Fibroblast of skin of scalp (primary cell): ENCODE results near the gene TNRC6B.
"Not testable (repeated sequence)": the region's sequence is repeated elsewhere in the genome, so short reads cannot be mapped to it uniquely, and the experiment has no call there.

Source experiments
- DNase-seq: peaks from one replicate; pipeline ENCODE4 v3.0.0-alpha.2; 2013

The TNRC6B gene

DNA sequence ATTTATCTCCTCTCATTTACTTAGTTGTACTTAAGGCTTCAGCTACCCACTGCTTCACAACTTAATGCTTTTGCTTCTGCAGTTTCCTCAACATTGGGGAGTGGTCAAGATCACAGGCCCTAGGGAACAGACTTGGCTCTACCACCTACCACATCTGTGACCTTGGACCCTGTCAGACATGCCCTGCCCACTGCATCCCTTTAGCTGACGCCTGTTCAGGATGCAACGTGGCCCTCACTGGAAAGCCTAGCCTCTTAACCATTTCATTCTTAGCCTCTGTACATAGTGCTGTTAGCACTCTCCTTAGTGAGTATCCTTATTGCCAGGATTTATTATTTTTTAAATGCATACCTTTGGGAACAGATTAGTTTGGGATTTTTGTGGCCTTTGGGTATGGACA, 34.4 kb downstream of the TNRC6B start:
- DNase-seq = no peak

- no peak for DNase-seq
Observed at GRCh38 chr22:40213478-40213877, 35.8 kb downstream of the TNRC6B start.

GRCh38 chr22:40215266-40215665, 37.5 kb downstream of the TNRC6B start:
- peak; percentile 56 for DNase-seq

- DNase-seq = no peak
Observed at GRCh38 chr22:40216041-40216756, 38.5 kb downstream of the TNRC6B start.

DNA sequence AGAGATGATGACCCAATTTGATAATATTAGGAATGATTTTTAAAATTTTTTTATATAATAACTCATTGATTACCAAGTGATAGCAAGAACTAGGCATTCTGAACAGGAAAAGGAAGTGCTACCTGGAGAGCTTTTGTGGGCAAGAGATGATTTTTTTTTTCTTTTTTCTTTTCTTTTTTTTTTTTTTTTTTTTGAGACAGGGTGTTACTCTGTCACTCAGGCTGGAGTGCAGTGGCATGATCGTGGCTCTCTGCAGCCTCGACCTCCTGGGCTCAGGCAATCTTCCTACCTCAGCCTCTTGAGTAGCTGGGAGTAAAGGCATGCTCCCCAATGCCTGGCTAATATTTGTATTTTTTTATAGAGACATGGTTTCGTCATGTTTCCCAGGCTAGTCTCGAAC, 40.4 kb downstream of the TNRC6B start:
- DNase-seq = no peak

DNA sequence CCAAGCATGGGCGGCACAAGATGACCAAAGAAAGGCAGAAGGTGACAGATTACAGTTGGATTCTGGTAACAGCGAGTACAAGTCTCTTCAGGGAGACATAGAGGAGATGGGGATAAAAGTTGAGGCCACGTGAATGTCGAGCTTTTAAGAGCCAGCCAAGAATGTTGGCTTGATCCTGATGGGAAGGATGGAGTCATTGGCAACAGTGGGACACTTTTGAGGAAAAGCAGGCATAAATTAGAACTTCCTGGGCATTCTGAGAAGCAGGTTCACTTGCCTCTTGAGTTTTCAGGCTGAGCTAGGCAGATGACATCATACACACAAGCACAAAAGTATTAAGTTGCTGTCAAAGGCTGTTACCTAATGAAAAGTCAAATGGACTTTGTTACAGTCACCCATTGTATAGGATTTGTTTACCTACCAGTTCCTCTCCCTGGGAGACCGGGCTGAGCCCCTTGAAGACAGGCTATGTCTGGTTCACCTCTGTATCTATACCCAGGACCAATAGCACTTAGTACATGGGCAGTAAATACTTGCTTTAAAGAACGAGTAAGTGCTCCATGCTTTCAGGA, 41.1 kb downstream of the TNRC6B start:
- DNase-seq = no peak

GRCh38 chr22:40220316-40221054, 42.8 kb downstream of the TNRC6B start:
- DNase-seq = no peak

- DNase-seq = no peak
Observed at GRCh38 chr22:40221055-40221414, 43.3 kb downstream of the TNRC6B start.

- DNase-seq = not testable (repeated sequence)
Observed at GRCh38 chr22:40222979-40223378, 45.3 kb downstream of the TNRC6B start.

DNA sequence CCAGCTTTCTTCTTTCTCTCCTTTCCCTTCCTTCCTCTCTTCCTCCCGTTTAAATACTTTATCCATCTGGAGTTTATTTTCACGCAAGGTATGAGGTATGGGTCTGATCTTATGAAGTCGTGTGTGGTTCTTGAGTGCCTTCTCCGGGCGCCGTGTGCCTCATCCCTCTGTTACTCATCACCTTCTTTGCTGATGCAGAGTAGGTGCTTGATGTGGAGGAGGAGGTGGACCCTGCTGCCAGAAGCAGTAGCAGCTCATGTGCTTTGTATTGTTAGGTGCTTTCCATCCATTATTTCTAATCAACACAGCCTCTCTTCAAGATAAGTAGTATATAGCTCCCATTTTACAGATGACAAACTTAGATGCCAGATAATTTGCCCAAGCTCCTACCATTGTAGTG, 47.0 kb downstream of the TNRC6B start:
- no peak for DNase-seq

DNA sequence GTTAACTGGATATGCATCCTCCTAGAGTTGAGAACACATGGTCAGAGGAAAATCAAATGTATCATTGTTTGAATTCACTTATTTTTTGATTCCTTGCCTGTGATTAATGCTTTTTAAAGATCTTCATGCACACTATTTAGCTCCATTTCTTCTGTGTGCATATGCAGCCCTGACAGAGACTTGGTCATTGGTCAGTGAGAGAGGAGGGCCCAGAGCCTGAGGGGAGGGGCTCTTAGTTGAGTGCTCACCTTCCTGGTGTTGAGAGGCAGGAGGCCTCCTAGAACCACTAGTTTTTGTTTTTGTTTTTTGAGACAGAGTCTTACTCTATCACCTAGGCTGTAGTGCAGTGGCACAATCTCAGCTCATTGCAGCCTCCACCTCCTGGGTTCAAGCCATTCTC, 48.9 kb downstream of the TNRC6B start:
- no peak for DNase-seq

DNA sequence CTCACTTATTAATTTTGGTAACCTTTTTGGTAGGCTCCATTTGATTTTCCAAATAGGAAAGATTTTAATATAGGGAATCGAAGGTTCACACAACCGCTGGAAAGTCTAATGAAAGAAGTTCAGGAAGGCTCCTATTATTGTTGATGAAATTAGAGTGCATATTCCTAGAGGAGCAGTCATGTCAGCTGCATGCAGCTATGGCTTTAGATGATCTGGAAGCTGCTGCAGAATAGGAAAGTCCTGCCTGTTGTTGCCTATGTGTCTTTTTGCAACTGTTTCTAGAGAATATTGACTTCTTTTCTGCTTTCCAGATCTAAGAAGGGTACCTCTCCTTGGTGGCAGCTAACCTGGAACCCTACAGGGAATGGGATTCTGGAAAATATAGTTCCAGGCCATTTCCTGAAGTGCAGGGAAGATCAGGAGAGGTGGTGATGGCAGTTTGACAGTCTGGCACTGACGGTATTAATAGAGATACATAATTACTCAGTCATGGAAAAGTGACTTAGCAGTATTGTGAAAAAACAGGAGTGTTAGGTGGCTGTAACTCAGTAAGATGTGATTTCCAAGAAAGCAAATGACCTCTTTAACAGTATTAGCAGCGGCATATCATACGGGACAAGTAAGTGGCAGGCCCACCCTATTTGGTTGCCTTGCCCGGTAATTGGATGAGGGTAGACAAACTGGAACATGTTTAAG, 54.0 kb downstream of the TNRC6B start:
- DNase-seq = no peak

GRCh38 chr22:40232624-40233023, 54.9 kb downstream of the TNRC6B start:
- DNase-seq = no peak

- no peak for DNase-seq
Observed at GRCh38 chr22:40233886-40234285, 56.2 kb downstream of the TNRC6B start.

- DNase-seq = no peak
Observed at GRCh38 chr22:40234658-40235057, 56.9 kb downstream of the TNRC6B start.

GRCh38 chr22:40235308-40235707, 57.6 kb downstream of the TNRC6B start:
- peak; percentile 31 for DNase-seq

GRCh38 chr22:40236131-40236665, 58.5 kb downstream of the TNRC6B start:
- no peak for DNase-seq

DNA sequence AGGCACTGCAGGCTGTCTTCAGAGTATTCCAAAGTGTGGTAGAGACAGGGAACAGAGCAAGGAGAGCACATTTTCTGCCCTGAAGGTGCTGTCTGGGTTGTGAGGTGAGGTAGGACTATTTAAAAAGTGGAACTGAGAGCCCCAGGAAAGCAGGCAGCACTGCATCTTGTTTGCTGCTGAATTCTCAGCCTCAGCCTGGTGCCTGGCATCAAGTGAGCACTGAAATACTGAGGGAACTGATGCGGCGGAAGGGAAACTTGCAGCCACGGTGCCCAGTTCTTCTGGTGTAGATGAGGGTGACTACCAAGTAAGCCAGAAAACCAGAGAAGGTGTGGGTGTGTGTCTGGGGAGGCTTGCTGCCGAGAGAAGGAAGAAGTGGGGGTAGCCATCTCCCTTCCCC, 59.5 kb downstream of the TNRC6B start:
- no peak for DNase-seq

DNA sequence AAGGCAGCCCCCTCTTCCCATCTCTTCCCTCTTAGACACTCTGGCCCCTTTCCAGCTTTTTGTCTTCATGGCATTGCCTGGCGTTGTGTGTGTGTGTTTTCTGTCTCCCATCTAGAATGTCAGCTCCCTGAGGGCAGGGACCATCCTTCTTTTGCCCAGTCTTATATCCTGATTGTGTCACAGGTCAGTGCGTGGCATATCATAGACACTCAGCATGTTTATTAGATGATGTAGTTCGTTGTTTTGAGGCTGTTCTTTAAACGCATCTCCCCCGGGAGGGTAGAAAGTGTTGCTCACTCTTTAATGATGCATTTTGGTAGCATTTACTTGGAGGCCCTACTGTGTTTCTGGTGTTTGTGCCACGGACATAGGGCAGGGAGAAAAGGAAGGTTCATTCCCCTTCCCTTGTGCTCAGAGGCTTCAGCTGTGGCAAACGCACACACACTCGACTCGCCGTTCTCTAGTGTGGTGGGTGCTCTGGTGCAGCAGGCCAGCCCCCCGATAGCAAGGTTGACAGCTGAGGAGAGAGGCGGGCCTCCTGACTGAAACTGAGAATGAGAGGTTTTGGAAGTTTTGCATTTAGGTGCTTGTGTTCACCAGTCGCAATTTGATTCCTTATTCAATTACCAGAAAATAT, 60.2 kb downstream of the TNRC6B start:
- peak; percentile 32 for DNase-seq

- DNase-seq = peak; percentile 35
Observed at GRCh38 chr22:40238425-40239344, 61.0 kb downstream of the TNRC6B start.

GRCh38 chr22:40239345-40239683, 61.6 kb downstream of the TNRC6B start:
- DNase-seq = no peak

DNA sequence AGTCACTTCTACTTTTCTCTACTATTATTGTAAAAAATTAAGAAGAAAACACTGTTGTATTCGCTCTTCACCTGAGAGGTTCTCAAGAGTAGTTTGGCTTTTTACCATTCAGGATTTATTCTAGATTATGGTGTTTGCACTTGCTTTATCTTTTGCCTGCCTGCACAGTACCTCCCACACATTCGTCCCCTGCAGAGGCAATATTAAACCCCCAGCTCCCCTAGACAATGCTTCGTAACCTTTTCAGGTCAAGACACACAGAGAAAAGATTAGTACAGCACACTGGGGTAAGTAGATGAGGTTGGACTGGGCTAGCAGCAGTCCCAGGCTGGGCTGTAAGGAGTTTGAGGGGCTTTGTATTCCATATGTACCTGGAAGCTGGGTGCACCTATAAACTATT, 62.4 kb downstream of the TNRC6B start:
- no peak for DNase-seq
